GM12865 (cell line): ENCODE measurements around the gene NDUFAB1.
"Not testable (repeated sequence)": the region's sequence is repeated elsewhere in the genome, so short reads cannot be mapped to it uniquely, and the experiment has no call there.

Experiments used
- DNase-seq: peaks from one replicate; pipeline ENCODE4 v3.0.0; 2010; ENCODE audit warnings: low read depth
- H3K4me3 ChIP-seq: 2 replicates; pipeline ENCODE4 v1.5.1; 2011; ENCODE audit warnings: mild to moderate bottlenecking, low read depth, low read length, control low read depth
- TF ChIP-seq, protein P1 (sequence below): IDR thresholded peaks from 2 replicates; pipeline ENCODE4 v1.5.1; 2011; ENCODE audit warnings: low read length, control low read depth, low read depth, inconsistent platforms; ENCODE audit not compliant: insufficient read depth; ENCODE audit errors: missing control alignments

Gene NDUFAB1

DNA sequence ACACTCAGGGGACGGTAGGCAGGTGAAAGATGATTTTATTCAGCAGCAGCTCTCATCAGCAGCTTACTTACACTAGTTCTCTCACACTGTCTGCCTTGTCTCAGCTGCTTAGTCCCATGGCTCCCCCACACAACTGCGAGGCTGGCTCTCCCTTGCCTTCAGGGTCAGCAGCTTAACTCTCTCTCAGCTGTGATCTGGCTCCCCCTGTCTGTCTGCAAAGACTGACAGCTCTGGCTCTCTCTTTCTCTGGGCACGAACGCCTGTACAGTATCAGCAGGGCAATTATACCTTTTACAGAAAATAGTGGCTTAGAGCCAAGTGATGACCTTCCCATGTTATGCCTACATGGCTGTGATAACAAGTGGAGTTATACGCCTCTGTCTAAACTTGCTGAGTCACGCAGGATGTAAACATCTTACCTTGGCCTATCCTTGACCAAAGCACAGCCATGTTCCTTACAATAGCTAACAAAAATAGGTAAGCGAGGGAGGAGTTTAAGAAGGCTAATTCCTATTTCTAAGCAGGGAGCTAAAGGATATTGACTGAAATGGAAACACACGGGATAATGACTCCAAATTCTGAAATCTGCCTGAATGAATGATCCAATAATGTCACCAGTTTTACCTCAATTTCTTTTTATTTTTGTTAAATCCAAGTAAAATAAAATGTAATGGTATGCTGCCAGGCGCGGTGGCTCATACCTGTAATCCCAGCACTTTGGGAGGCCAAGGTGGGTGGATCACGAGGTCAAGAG lies 1.1 kb upstream of the NDUFAB1 start:
- DNase-seq, result peak; percentile 69
- H3K4me3 ChIP-seq, result no peak overlapping the region
- TF ChIP-seq, protein P1, sequence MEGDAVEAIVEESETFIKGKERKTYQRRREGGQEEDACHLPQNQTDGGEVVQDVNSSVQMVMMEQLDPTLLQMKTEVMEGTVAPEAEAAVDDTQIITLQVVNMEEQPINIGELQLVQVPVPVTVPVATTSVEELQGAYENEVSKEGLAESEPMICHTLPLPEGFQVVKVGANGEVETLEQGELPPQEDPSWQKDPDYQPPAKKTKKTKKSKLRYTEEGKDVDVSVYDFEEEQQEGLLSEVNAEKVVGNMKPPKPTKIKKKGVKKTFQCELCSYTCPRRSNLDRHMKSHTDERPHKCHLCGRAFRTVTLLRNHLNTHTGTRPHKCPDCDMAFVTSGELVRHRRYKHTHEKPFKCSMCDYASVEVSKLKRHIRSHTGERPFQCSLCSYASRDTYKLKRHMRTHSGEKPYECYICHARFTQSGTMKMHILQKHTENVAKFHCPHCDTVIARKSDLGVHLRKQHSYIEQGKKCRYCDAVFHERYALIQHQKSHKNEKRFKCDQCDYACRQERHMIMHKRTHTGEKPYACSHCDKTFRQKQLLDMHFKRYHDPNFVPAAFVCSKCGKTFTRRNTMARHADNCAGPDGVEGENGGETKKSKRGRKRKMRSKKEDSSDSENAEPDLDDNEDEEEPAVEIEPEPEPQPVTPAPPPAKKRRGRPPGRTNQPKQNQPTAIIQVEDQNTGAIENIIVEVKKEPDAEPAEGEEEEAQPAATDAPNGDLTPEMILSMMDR, result peak; percentile 41

DNA sequence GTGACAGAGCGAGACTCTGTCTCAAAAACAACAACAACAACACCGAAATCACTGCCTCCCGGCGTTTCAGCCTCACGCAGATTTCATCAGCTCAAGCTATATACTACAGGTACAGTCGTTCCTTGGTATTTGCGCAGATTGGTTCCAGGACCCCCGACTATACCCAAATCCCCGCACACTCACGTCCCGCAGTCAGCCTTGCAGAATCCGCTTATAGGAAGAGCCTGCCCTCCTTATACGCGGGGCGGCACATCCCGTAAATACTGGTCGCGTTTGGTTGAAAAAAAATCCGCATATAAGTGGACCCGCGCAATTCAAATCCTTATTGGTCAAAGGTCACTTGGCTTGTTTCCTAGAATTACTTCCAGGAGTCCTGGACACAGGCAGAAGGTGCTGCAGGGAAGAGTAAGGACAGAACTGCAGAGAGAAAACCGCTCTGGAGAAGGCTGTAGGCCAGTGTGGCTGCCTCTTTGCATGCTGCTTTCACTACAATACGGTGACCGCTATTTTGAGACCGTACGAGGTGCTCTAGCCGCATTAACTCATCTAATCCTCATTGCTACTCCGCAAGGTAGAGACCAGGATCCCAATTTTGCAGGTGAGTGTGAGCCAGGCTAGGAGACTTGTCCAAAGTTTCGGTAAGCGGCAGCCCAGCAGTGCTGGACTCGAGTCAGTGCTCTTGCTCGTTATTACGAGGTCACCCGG lies 718 bp downstream of the NDUFAB1 start:
- H3K4me3 ChIP-seq, result peak overlapping the region; percentile 82
- DNase-seq, result peak; percentile 7
- TF ChIP-seq, protein P1, result no peak

DNA sequence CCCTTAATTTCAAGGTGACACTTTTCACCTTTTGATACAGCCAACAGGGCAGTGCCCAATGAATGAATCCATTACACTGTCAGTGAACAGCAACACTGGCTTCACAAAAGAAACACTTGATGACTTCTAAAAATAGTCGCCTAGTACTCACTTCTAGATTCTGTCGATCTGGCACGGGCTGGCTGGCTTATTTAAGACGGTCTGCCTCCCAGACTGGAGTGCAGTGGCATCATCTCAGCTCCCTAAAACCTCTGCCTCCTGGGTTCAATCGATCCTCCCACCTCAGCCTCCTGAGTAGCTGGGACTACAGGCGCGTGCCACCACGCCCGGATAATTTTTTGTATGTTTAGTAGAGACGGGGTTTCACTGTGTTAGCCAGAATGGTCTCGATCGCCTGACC lies 1.9 kb downstream of the NDUFAB1 start:
- no peak for DNase-seq
- no peak overlapping the region for H3K4me3 ChIP-seq
- TF ChIP-seq, protein P1, result no peak

DNA sequence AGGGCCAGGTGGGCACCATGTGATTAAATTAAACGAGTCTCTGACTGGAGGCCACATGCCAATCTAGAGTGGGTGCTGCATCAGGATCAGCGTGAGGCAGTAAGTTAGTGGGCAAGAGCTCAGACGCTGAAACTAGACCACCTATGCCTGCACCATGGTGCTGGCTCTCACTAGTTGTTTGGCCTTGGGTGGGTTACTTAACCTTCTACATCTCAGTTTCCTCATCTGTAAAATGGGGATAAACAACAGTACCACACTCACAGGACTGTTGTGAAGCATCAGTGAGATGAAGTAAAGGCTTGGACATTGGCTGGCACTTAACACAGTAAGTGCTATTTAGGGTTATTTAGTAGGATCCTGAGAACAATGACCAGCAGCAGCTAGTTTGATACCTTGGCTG lies 5.9 kb downstream of the NDUFAB1 start:
- no peak for DNase-seq
- no peak overlapping the region for H3K4me3 ChIP-seq
- TF ChIP-seq, protein P1, result no peak

DNA sequence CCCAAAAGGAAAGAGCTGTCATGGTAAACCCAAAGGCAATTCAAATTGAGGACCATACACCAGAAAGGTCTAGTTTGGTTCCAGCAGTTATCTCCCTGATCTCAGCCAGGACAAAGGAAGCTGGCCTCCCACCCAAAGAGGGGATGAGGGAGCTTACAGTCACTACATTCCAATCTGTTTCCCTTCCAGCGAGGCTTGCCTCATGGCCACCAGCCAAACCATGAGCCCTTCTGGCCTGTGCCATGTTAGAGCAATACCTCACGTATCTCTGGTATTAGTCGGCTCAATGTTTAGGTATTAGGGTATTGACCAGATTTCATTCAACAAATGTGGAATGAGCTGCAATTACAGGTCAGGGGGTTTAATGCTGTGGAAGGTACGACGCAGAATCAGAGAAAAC lies 8.4 kb downstream of the NDUFAB1 start:
- DNase-seq, result no peak
- H3K4me3 ChIP-seq, result no peak overlapping the region
- TF ChIP-seq, protein P1, result no peak

DNA sequence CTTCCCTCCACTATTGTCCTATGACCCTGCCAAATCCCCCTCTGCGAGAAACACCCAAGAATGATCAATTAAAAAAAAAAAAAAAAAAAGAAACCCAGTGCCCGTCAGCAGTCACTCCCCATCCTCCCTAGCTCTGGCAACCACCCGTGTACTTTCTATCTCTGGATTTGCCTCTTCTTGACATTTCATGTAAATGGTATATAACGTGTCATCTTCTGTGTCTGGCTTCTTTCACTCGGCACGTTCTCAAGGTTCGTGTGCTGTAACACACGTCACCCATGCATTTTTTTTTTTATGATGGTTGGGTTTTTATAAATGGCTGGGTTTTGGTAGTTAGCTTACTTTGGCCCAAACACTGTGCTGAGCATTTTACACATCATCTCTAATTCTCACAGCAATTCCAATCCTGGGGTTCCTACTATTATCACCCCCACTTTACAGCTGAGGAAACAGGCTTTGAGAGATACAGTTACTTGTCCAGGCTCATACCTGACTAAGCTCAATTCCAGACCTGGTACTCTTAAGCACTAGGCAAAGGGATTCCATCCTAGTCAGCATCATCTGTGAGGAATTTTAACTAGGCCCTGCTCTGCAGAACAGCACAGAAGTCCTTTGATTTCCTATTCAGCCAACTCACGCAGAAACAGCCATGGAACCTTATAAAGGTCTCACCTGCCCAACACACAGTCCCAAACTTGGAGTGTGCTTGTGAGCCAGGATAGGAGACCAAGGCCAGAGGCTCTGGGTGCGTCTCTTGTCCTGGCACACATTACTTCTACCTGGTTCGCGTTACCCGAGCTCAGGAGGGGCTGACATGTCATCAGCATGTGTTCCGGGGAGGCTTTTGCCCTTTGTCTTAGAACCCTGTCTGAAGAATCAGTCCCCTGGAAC lies 11.7 kb downstream of the NDUFAB1 start:
- DNase-seq, result no peak
- TF ChIP-seq, protein P1, result no peak
- no peak overlapping the region for H3K4me3 ChIP-seq

DNA sequence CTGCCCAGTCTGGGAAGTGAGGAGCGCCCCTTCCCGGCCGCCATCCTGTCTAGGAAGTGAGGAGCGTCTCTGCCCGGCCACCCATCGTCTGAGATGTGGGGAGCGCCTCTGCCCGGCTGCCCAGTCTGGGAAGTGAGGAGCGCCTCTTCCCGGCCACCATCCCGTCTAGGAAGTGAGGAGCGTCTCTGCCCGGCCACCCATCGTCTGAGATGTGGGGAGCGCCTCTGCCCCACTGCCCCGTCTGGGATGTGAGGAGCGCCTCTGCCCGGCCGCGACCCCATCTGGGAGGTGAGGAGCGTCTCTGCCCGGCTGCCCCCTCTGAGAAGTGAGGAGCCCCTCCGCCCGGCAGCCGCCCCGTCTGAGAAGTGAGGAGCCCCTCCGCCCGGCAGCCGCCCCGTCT lies 12.8 kb downstream of the NDUFAB1 start:
- not testable (repeated sequence) for DNase-seq, H3K4me3 ChIP-seq
